Peyer's patch (tissue), 4 donors: ENCODE results near the gene CD164L2.

Experiments
- POLR2A ChIP-seq, 2 donors: fragments of 450-650 bp; IDR thresholded peaks; one replicate each; pipeline ENCODE4 v1.5.1; 2017; ENCODE audit warnings: antibody characterized with exemption in 2 of 2, mild to moderate bottlenecking in 2 of 2, moderate library complexity in 2 of 2
- TF ChIP-seq, protein P1 (sequence below), 6 experiments: fragments of 450-650 bp in 4 of 6; fragments of 200-600 bp in 2 of 6; sonication (generic) in 1 of 6; IDR thresholded peaks; one replicate each; pipeline ENCODE4 v1.5.1; 2017 to 2019; ENCODE audit warnings: antibody characterized with exemption in 6 of 6, mild to moderate bottlenecking in 3 of 6, moderate library complexity in 1 of 6

DNA sequence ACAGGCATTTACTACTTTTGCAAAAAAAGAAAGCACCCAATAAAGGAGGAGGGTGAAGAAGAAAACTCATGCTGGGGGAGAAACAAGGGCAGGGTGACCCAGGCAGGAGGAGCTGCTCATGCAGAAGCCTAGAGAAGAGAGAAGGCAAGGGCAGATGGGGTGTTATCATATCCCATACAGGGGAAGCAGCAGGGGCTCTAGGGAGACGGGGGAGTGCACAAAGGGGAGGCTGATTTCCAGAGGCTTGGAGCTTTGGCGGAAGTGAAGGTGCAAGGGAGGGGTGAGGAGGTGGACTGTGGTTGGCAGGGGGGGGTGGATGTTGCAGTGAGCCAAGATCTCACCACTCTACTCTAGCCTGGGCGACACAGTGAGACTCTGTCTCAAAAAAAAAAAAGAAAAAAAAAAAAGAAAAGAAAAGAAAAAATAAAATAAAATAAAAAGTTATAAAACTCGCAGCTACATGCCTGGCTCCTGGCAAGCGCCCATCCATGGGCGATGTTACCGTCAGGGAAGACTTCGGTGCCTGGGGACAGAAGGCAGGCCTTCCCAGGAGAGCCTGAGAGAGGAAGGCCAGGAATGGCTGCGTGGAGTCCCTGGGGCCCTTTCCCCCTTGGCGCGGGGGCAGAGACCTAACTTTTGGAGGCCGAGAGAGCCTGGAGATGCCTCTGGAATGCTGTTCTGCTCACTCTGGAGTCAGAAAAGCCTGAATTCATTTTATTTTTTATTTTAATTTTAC, 5.2 kb downstream of the CD164L2 start:
- TF ChIP-seq, protein P1, sequence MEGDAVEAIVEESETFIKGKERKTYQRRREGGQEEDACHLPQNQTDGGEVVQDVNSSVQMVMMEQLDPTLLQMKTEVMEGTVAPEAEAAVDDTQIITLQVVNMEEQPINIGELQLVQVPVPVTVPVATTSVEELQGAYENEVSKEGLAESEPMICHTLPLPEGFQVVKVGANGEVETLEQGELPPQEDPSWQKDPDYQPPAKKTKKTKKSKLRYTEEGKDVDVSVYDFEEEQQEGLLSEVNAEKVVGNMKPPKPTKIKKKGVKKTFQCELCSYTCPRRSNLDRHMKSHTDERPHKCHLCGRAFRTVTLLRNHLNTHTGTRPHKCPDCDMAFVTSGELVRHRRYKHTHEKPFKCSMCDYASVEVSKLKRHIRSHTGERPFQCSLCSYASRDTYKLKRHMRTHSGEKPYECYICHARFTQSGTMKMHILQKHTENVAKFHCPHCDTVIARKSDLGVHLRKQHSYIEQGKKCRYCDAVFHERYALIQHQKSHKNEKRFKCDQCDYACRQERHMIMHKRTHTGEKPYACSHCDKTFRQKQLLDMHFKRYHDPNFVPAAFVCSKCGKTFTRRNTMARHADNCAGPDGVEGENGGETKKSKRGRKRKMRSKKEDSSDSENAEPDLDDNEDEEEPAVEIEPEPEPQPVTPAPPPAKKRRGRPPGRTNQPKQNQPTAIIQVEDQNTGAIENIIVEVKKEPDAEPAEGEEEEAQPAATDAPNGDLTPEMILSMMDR (IDR thresholded peaks at IDR 0.05): no peak
- TF ChIP-seq POLR2A (IDR thresholded peaks at IDR 0.05): no peak
